SK-N-SH treated with all-trans-retinoic acid at 6 μM for 48 hours (cell line): ENCODE results near the gene SLC44A5.

ENCODE experiments used
- CREB5 ChIP-seq: fragments of 250-450 bp; sonication (Bioruptor Pico); IDR thresholded peaks from 2 replicates; pipeline ENCODE4 v1.5.1; 2020; ENCODE audit warnings: low read depth, mild to moderate bottlenecking, moderate library complexity
- CSDC2 ChIP-seq: fragments of 250-450 bp; sonication (Bioruptor Pico); IDR thresholded peaks from 2 replicates; pipeline ENCODE4 v1.5.0; 2020; ENCODE audit warnings: mild to moderate bottlenecking, moderate library complexity
- PATZ1 ChIP-seq: fragments of 250-450 bp; sonication (Bioruptor Pico); IDR thresholded peaks from 2 replicates; pipeline ENCODE4 v1.8.0; 2020; ENCODE audit warnings: mild to moderate bottlenecking, moderate library complexity, borderline replicate concordance
- SNAI2 ChIP-seq: fragments of 250-450 bp; sonication (Bioruptor Pico); IDR thresholded peaks from 2 replicates; pipeline ENCODE4 v1.5.0; 2020; ENCODE audit warnings: mild to moderate bottlenecking, moderate library complexity
- ZFP3 ChIP-seq: fragments of 250-450 bp; sonication (Bioruptor Pico); IDR thresholded peaks from 2 replicates; pipeline ENCODE4 v1.5.0; 2020; ENCODE audit warnings: mild to moderate bottlenecking, moderate library complexity
- ZFP30 ChIP-seq: fragments of 450-650 bp; formaldehyde crosslinking; IDR thresholded peaks from 2 replicates; pipeline ENCODE4 v1.5.0; 2022; ENCODE audit warnings: mild to moderate bottlenecking, moderate library complexity
- TF ChIP-seq, protein P1 (sequence below): fragments of 250-450 bp; sonication (Bioruptor Pico); IDR thresholded peaks from 2 replicates; pipeline ENCODE4 v1.8.0; 2021; ENCODE audit warnings: low read depth, mild to moderate bottlenecking, moderate library complexity, borderline replicate concordance

- TF ChIP-seq, protein P1, sequence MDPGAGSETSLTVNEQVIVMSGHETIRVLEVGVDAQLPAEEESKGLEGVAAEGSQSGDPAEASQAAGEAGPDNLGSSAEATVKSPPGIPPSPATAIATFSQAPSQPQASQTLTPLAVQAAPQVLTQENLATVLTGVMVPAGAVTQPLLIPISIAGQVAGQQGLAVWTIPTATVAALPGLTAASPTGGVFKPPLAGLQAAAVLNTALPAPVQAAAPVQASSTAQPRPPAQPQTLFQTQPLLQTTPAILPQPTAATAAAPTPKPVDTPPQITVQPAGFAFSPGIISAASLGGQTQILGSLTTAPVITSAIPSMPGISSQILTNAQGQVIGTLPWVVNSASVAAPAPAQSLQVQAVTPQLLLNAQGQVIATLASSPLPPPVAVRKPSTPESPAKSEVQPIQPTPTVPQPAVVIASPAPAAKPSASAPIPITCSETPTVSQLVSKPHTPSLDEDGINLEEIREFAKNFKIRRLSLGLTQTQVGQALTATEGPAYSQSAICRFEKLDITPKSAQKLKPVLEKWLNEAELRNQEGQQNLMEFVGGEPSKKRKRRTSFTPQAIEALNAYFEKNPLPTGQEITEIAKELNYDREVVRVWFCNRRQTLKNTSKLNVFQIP: no peak
- no peak for TF ChIP-seq SNAI2
- TF ChIP-seq CSDC2 (CRISPR knock-in tag): no peak
- no peak for TF ChIP-seq ZFP3 (CRISPR knock-in tag)
- TF ChIP-seq CREB5: no peak
- TF ChIP-seq PATZ1 (CRISPR knock-in tag): no peak
- no peak for TF ChIP-seq ZFP30 (CRISPR knock-in tag)
Observed at GRCh38 chr1:75618382-75618781, 7.5 kb upstream of the SLC44A5 start.
